Mammary epithelial cell (primary cell): ENCODE measurements around the gene C9orf78.

Experiments used
- EZH2 ChIP-seq: IDR thresholded peaks from 2 replicates; pipeline ENCODE4 v1.6.1; 2012; ENCODE audit warnings: low read length, inconsistent platforms, borderline replicate concordance
- TF ChIP-seq, protein P1 (sequence below), 2 donors: IDR thresholded peaks in 1 of 2; conservative IDR thresholded peaks in 1 of 2; 2 replicates each; pipeline ENCODE4 v1.5.1; 2011 to 2012; ENCODE audit warnings: inconsistent platforms in 2 of 2, low read length in 2 of 2, mild to moderate bottlenecking in 2 of 2, control low read depth in 1 of 2, low read depth in 1 of 2; ENCODE audit not compliant: insufficient read depth in 1 of 2; ENCODE audit errors: extremely low read depth in 1 of 2

DNA sequence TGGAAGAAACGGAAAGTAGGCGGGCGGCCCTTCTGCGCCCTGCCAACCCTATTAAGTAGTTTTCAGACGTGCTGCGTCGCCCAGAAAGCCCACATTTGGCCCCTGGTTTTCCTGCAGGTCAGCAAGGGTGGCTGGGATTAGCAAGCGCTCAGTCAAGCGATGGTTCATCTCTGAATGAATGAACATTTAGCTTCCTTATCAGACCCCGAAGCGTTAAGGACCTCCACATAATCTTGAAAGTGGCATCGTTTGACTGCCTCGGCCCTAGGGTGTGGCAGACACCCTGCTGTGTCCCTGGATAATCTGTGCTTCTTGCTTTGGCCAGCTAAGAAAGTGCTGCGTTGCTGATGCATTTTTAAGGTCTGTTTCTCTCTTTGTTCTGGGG is 31.4 kb downstream of the C9orf78 start:
- TF ChIP-seq, protein P1, sequence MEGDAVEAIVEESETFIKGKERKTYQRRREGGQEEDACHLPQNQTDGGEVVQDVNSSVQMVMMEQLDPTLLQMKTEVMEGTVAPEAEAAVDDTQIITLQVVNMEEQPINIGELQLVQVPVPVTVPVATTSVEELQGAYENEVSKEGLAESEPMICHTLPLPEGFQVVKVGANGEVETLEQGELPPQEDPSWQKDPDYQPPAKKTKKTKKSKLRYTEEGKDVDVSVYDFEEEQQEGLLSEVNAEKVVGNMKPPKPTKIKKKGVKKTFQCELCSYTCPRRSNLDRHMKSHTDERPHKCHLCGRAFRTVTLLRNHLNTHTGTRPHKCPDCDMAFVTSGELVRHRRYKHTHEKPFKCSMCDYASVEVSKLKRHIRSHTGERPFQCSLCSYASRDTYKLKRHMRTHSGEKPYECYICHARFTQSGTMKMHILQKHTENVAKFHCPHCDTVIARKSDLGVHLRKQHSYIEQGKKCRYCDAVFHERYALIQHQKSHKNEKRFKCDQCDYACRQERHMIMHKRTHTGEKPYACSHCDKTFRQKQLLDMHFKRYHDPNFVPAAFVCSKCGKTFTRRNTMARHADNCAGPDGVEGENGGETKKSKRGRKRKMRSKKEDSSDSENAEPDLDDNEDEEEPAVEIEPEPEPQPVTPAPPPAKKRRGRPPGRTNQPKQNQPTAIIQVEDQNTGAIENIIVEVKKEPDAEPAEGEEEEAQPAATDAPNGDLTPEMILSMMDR (conservative IDR thresholded peaks at IDR 0.05 in 1 of 2, IDR thresholded peaks at IDR 0.05 in 1 of 2; ENCODE audit: extremely low read depth in 1 of 2, insufficient read depth in 1 of 2, low read depth in 1 of 2, low read length in 2 of 2): no peak
- TF ChIP-seq EZH2: no peak
